Urinary bladder (tissue), 4 donors: Measurements from ENCODE around the gene AKAP7. TPM values are rescaled to one million over a fixed set of nuclear protein-coding genes. Genes with fewer than 3 reads are reported as not detected.

Experiments used
- DNase-seq: peaks from one replicate; pipeline ENCODE4 v3.0.0-alpha.2; 2015; ENCODE audit errors: extremely low spot score
- H3K27ac ChIP-seq: one replicate; pipeline ENCODE4 v1.5.1; 2013; ENCODE audit warnings: low read depth, mild to moderate bottlenecking, moderate library complexity
- H3K36me3 ChIP-seq: one replicate; pipeline ENCODE4 v1.6.1; 2013; ENCODE audit warnings: mild to moderate bottlenecking, moderate library complexity; ENCODE audit not compliant: insufficient read depth
- H3K4me1 ChIP-seq: one replicate; pipeline ENCODE4 v1.6.1; 2013; ENCODE audit warnings: mild to moderate bottlenecking, moderate library complexity; ENCODE audit not compliant: insufficient read depth
- H3K4me3 ChIP-seq: one replicate; pipeline ENCODE4 v1.5.1; 2013; ENCODE audit warnings: low read depth, low read length
- WGBS: extraction: QIAGEN DNeasy Blood & Tissue Kit; methylation state at CpG from one replicate; pipeline ENCODE4 v1.1.7; 2013; 5-methylcytosine and 5-hydroxymethylcytosine counted together
- polyA plus RNA-seq: library from polyadenylated mRNA; stranded (reverse); fragments of 200-250 nt; gene quantifications from one replicate; pipeline ENCODE4 v1.2.3, GENCODE V29; 2013
- total RNA-seq: library from RNA; depleted of rRNA; stranded (reverse); fragments of >200 nt; gene quantifications from one replicate; pipeline ENCODE4 v1.2.3, GENCODE V29; 2014
- donor health status: healthy with polysubstance abuse.
- donor health status: healthy.

AKAP7 gene
- total and polyA plus RNA-seq, 2 donors, result 6.8 to 38.2 TPM

DNA sequence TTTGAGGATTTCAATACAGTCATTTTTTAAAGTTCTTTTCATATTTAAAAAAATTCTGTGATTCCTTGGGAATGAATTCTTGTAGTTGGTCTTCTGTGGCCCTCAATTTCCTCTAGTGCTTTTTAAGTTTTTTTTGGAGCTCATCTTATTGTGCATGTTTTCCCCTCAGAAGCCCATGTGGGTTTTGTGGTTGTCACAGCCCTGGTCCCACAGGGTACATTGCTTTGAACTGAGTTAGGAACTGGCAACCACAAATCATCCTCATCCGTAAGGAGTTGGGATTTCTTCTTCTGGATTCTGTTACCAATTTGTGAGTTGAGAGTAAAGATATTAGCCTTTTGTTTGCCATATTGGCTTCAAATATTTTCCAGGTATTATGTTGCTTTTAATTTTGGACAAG, 89.9 kb downstream of the AKAP7 start:
- DNase-seq, result no peak
- H3K4me3 ChIP-seq, result no peak overlapping the region

DNA sequence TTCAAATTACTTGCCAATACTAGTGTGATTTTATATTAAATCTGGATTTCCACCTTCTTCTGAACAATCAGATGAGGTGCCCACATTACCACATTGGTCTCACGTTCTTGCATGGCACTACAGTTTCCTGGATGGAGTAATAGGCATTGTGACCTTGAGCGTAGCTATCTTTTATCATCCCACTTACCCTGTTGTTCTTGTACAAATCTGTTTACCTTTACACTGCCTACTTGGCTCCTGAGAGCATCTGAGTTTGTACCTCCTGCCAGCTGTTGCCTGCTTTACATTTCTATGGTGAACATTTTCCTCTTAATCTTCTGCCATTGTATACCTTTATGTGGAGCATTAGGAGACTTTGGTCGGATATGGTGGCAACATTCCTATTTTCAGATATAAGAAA, 90.7 kb downstream of the AKAP7 start:
- Histone ChIP-seq H3K36me3 (no peaks in the 10 kb centered on the region), H3K4me3 (no peak overlapping the region), H3K4me1 (no peaks in the 10 kb centered on the region), H3K27ac (no peak overlapping the region)
- WGBS, result 90% methylated on average over 3 of the region's 3 CpGs
- no peak for DNase-seq

More for the DNA sequence above, 89.9 kb downstream of the AKAP7 start:
- no peaks in the 10 kb centered on the region for H3K36me3 ChIP-seq
- H3K4me1 ChIP-seq, result no peaks in the 10 kb centered on the region
- H3K27ac ChIP-seq, result no peak overlapping the region
- WGBS, result 90% methylated on average over 1 of the region's 1 CpG

DNA sequence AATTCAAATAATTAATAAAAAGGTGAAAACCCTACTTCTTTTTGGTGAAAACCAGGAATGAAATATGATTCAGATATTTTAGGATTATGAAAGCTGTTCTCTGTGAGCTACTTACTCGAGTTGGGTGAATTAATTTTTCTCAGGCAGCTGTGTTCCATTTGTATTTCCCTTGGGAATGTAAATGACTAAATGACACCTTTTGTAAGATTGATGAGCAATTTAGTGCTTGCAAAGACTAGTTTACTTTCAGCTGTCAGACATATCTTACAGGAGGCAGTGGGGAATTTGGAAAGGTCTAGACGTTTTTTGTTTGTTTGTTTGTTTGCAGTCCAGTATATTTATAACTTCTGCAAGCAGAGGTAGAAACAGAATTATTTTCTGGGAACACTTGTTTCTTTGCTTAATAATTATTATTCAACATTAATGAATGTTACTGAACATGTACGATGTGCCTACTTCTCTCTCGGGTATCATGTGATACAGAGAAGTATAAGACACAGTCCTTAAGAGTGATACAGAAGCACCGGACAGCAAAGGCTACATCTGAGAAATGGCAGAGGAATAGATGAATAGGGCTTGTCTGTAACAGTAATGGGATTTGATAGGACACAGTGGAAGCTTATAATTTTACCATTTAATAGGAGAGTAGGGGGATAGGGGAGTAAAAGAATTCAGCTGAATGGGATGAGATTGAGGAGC, 91.3 kb downstream of the AKAP7 start:
- Histone ChIP-seq H3K36me3 (no peaks in the 10 kb centered on the region), H3K27ac (no peak overlapping the region), H3K4me1 (no peaks in the 10 kb centered on the region), H3K4me3 (no peak overlapping the region)
- 84% methylated on average over 5 of the region's 5 CpGs for WGBS
- DNase-seq, result no peak

- 94% methylated on average over 3 of the region's 3 CpGs for WGBS
- Histone ChIP-seq H3K4me1 (no peaks in the 10 kb centered on the region), H3K36me3 (no peaks in the 10 kb centered on the region), H3K27ac (no peak overlapping the region), H3K4me3 (no peak overlapping the region)
- no peak for DNase-seq
These were observed 91.9 kb downstream of the AKAP7 start for GRCh38 chr6:131227158-131227543.

- H3K27ac ChIP-seq, result no peak overlapping the region
- H3K4me3 ChIP-seq, result no peak overlapping the region
- no peaks in the 10 kb centered on the region for H3K36me3 ChIP-seq
- no peak for DNase-seq
- no peaks in the 10 kb centered on the region for H3K4me1 ChIP-seq
- WGBS, result 91% methylated on average over 2 of the region's 2 CpGs
These were observed 95.8 kb downstream of the AKAP7 start for GRCh38 chr6:131231103-131231502.

- DNase-seq, result no peak
- Histone ChIP-seq H3K36me3 (no peaks in the 10 kb centered on the region), H3K4me3 (no peak overlapping the region), H3K27ac (no peak overlapping the region), H3K4me1 (no peaks in the 10 kb centered on the region)
- 88% methylated on average over 5 of the region's 5 CpGs for WGBS
These were observed 96.6 kb downstream of the AKAP7 start for GRCh38 chr6:131231891-131232290.

DNA sequence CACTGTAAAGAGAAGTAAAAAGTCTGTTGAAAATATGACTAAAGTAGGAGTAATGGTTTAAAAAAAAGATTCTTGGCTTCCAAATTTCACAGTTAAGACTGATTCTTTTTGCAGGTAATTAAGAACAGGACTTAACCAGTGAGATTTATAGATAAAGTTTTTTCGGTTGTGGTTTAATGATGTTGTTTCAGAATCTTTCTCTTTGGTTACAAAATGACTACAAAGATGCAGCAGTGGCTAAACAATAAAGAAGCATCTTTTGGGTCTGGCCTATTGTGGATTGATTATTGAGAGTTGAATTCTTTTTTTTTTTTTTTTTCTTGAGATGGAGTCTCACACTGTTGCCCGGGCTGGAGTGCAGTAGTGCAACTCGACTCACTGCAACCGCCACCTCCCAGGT, 109.7 kb downstream of the AKAP7 start:
- H3K4me3 ChIP-seq, result no peak overlapping the region
- H3K36me3 ChIP-seq, result peaks cover 3% of the 10 kb centered on the region
- H3K4me1 ChIP-seq, result no peaks in the 10 kb centered on the region
- DNase-seq, result no peak
- H3K27ac ChIP-seq, result no peak overlapping the region
- 94% methylated on average over 4 of the region's 4 CpGs for WGBS

DNA sequence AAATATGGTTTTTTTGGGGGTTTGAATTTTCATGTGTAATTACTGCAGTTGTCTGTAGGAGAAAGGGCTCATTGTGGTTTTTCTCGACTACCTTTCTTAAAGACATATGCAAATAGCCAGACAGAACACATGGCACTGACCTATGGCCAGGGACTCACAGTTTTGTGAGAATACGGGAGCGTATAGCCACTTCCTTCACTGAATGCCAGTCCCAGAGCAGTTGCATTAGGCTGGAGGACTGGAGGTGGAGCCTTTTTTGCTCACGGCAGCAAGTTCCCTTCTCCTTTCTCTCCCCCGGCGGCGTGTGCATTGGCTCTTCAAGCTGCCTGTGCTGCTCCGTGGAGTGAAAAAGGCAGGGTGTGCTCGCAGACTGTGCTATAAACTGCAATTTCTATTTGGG, 114.9 kb downstream of the AKAP7 start:
- WGBS, result 3% methylated on average over 9 of the region's 9 CpGs
- no peaks in the 10 kb centered on the region for H3K4me1 ChIP-seq
- H3K36me3 ChIP-seq, result no peaks in the 10 kb centered on the region
- H3K27ac ChIP-seq, result no peak overlapping the region
- H3K4me3 ChIP-seq, result peak overlapping the region; percentile 15
- DNase-seq, result no peak

DNA sequence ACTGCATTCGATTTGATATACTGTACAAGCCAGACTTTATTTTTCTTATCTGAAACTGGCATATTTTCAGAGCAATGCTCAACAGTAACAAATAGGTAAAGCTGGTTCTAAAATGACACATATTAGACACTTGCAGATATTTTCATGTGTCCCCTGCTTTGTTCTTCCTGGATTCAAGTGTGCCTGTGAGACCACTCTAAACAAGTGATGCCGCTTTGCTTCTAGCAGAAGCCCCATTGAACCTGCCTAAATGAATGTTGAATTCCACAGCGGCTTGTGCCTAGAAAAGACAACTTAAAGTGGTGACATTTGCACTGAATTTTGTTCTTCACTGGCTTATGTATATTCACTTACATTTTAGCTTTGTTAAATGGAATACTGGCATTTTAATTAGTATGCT, 115.7 kb downstream of the AKAP7 start:
- Histone ChIP-seq H3K4me3 (peak overlapping the region; percentile 14), H3K27ac (no peak overlapping the region)
- no peak for DNase-seq

DNA sequence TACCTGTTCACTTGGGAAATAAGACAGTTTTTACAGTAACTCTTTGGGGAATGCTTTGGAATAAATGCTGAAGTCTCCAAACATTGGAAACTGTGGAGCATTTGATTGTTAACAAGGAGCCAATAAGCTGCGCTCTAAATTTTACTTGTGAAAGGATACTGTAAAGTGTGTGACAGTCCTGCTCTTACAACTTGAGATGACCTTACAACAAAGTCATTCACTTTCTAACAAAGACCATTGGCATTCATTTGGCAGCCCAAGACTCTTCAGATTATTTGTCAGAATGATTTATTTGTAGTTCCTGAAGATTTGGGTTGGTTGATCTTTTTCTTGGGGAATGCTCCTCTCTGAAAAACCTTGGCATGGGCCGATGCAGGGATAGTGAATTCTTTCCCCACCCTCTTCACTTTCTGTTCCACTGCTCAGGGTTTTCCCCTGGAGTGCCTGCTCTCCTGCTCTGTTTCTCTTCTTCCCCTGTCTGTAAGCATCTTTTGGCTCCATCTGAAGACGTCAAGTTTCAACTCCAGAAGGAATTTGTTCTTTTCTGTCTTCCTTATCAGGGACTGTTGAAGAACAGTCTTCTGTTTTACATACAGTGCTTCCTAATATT, 116.4 kb downstream of the AKAP7 start:
- Histone ChIP-seq H3K4me3 (no peak overlapping the region), H3K4me1 (no peaks in the 10 kb centered on the region), H3K27ac (no peak overlapping the region), H3K36me3 (no peaks in the 10 kb centered on the region)
- WGBS, result 50% methylated on average over 3 of the region's 3 CpGs
- DNase-seq, result no peak

More for the DNA sequence above, 115.7 kb downstream of the AKAP7 start:
- 55% methylated on average over 3 of the region's 3 CpGs for WGBS
- no peaks in the 10 kb centered on the region for H3K4me1 ChIP-seq
- no peaks in the 10 kb centered on the region for H3K36me3 ChIP-seq

- Histone ChIP-seq H3K4me1 (no peaks in the 10 kb centered on the region), H3K4me3 (no peak overlapping the region), H3K36me3 (no peaks in the 10 kb centered on the region), H3K27ac (no peak overlapping the region)
- no peak for DNase-seq
These were observed 120.2 kb downstream of the AKAP7 start for GRCh38 chr6:131255434-131255833.

GRCh38 chr6:131255911-131256310, 120.6 kb downstream of the AKAP7 start:
- no peak overlapping the region for H3K4me3 ChIP-seq
- WGBS, result 78% methylated on average over 2 of the region's 2 CpGs

DNA sequence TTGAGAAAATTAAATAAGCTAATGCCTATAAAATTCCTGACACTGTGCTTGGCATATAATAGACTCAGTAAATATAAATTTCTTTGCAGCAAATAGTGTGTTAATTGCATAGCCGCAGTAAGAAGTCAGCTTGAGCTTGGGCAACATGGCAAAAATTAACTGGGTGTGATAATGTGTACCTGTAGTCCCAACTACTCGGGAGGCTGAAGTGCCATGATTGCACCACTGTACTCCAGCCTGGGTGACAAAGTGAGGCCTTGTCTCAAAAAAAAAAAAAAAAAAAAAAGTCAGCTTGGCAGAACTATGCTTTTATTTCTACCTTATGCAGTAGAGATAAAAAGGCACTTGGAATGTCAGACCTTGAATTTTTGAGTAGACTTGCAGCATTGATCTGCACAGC, 121.8 kb downstream of the AKAP7 start:
- H3K36me3 ChIP-seq, result peaks cover 2% of the 10 kb centered on the region
- H3K4me3 ChIP-seq, result no peak overlapping the region
- H3K27ac ChIP-seq, result no peak overlapping the region
- no peak for DNase-seq
- WGBS, result 91% methylated on average over 2 of the region's 2 CpGs
- no peaks in the 10 kb centered on the region for H3K4me1 ChIP-seq

More at GRCh38 chr6:131255911-131256310, 120.6 kb downstream of the AKAP7 start:
- H3K36me3 ChIP-seq, result no peaks in the 10 kb centered on the region
- H3K27ac ChIP-seq, result no peak overlapping the region
- DNase-seq, result no peak
- no peaks in the 10 kb centered on the region for H3K4me1 ChIP-seq

- no peak overlapping the region for H3K27ac ChIP-seq
- 70% methylated on average over 2 of the region's 2 CpGs for WGBS
- peaks cover 2% of the 10 kb centered on the region for H3K36me3 ChIP-seq
- H3K4me1 ChIP-seq, result no peaks in the 10 kb centered on the region
- DNase-seq, result peak; percentile 64
- H3K4me3 ChIP-seq, result no peak overlapping the region
These were observed 122.9 kb downstream of the AKAP7 start for GRCh38 chr6:131258010-131258652.
